HG03103 (cell line): ENCODE results near the gene ANKS1A.

Source experiments
- ATAC-seq: cut with Tn5 transposase; IDR thresholded peaks from one replicate; pipeline ENCODE4 v1.9.1; 2021; ENCODE audit warnings: low read depth; ENCODE audit not compliant: unreplicated experiment

The ANKS1A gene

GRCh38 chr6:35079311-35080000, 190.4 kb downstream of the ANKS1A start:
- ATAC-seq: no peak

GRCh38 chr6:35080016-35080680, 191.1 kb downstream of the ANKS1A start:
- no peak for ATAC-seq

- no peak for ATAC-seq
These were observed 191.9 kb downstream of the ANKS1A start for GRCh38 chr6:35080821-35081425.

- ATAC-seq: no peak
These were observed 192.4 kb downstream of the ANKS1A start for GRCh38 chr6:35081426-35081851.

GRCh38 chr6:35082046-35082732, 193.1 kb downstream of the ANKS1A start:
- ATAC-seq: no peak

GRCh38 chr6:35082733-35083403, 193.8 kb downstream of the ANKS1A start:
- ATAC-seq: no peak

- no peak for ATAC-seq
These were observed 194.5 kb downstream of the ANKS1A start for GRCh38 chr6:35083507-35083906.

- no peak for ATAC-seq
These were observed 195.0 kb downstream of the ANKS1A start for GRCh38 chr6:35084041-35084491.

GRCh38 chr6:35084511-35085203, 195.6 kb downstream of the ANKS1A start:
- no peak for ATAC-seq

GRCh38 chr6:35085359-35086281, 196.6 kb downstream of the ANKS1A start:
- ATAC-seq: no peak

- ATAC-seq: no peak
These were observed 197.2 kb downstream of the ANKS1A start for GRCh38 chr6:35086282-35086632.

GRCh38 chr6:35086636-35087360, 197.7 kb downstream of the ANKS1A start:
- no peak for ATAC-seq

- no peak for ATAC-seq
These were observed 198.6 kb downstream of the ANKS1A start for GRCh38 chr6:35087361-35088280.

GRCh38 chr6:35088281-35089215, 199.5 kb downstream of the ANKS1A start:
- ATAC-seq: no peak

- no peak for ATAC-seq
These were observed 200.3 kb downstream of the ANKS1A start for GRCh38 chr6:35089216-35089934.
